ENCODE measurements around the gene REEP3. TPM values are rescaled to one million over a fixed set of nuclear protein-coding genes. Genes with fewer than 3 reads are reported as not detected.
"Not testable (repeated sequence)": the region's sequence is repeated elsewhere in the genome, so short reads cannot be mapped to it uniquely, and the experiment has no call there.

Gene REEP3
- total RNA-seq, 1 experiment from 2014 or later, result 18.5 TPM

DNA sequence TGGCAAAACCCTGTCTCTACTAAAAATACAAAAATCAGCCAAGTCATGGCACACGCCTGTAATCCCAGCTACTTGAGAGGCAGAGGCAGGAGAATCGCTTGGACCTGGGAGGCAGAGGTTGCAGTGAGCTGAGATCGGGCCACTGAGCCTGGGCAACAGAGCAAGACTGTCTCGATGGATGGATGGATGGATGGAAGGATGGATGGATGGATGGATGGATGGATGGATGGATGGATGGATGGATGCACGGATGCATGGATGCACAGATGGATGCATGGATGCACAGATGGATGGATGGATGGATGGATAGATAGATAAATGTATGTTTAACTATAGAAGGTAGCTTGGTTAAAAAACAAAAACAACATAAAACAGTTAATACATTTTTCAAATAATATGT is 20.6 kb upstream of the REEP3 start:
- not testable (repeated sequence) for H3K4me3 ChIP-seq, DNase-seq, H3K36me3 ChIP-seq, H3K27me3 ChIP-seq, H3K9me3 ChIP-seq

DNA sequence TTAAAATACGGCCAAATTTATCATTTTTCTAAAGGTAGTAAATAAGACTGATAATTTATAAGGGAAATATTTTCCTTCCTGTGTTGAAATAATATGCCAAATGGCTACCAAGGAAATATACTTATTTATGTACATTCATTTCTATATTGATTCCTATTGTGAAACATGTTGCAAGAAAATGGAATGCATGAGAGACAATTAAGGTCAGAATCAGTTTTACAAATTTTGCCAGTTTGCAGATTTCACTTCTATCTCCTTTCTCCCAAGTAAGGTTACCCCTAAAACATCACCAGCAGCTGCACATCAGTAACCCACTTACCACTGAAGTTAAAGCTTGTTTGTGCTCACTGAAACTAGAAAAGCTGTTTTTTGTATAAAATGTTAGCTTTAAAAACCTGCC is 19.2 kb upstream of the REEP3 start:
- H3K36me3 ChIP-seq, result no peaks in the 10 kb centered on the region
- H3K4me3 ChIP-seq, result no peak overlapping the region
- no peak for DNase-seq
- H3K27me3 ChIP-seq, result no peaks in the 10 kb centered on the region
- no peaks in the 10 kb centered on the region for H3K9me3 ChIP-seq

GRCh38 chr10:63502832-63503231 is 18.4 kb upstream of the REEP3 start:
- no peaks in the 10 kb centered on the region for H3K9me3 ChIP-seq
- DNase-seq, result no peak
- H3K27me3 ChIP-seq, result no peaks in the 10 kb centered on the region
- H3K4me3 ChIP-seq, result no peak overlapping the region
- H3K36me3 ChIP-seq, result no peaks in the 10 kb centered on the region

DNA sequence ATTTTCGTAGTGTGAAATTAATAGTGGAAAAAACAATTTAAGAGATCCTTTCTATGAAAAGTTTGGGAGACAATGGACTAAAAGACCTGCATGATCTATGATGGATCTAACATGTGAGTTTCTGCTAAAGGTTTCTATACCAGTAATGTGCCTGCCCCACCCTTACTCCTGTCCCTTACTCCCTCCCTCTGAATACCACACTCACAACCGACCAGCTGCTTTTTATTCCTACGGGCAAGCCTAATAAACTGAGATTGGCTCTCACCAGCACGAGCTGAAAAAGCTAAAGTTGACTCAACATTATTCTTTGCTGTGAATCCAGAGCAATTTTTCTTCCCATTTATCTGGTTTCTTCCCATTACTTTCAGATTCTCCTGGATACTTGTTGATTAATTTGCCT is 17.8 kb upstream of the REEP3 start:
- no peak for DNase-seq
- no peaks in the 10 kb centered on the region for H3K36me3 ChIP-seq
- no peaks in the 10 kb centered on the region for H3K9me3 ChIP-seq
- no peaks in the 10 kb centered on the region for H3K27me3 ChIP-seq
- H3K4me3 ChIP-seq, result no peak overlapping the region

DNA sequence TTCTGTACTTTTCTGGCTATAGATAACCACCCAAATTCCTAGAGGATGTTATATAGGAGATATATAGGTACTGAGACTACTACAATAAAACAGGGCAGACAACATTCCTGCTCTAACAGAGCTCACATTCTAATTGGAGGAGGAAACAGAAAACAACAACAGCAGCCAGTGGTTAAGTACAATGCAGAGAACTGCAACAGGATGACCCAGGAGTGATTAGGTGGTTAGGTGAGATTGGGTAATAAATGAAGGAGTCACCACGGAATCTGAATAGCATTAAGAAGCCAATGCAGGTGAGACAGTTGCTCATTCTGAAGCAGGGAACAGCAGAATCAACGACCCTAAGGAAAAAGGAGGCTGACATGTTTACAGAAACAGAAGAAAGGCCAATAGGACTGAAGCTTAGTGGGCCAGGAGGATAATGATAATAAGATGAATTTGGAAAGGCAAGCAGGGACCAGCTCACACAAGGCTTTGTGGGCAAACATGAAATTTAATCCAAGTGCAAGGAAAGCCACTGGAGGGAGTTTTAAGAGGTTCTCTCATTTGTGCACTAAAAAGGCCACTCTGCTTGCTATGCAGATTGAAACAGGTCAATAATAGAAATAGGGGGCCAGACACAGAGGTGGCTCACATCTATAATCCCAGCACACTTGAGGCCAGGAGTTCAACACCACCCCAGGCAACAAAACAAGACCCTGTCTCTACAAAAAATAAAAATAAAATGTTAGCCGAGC is 16.9 kb upstream of the REEP3 start:
- Histone ChIP-seq H3K36me3 (no peaks in the 10 kb centered on the region), H3K4me3 (no peak overlapping the region), H3K27me3 (no peaks in the 10 kb centered on the region), H3K9me3 (no peaks in the 10 kb centered on the region)
- DNase-seq, result no peak

DNA sequence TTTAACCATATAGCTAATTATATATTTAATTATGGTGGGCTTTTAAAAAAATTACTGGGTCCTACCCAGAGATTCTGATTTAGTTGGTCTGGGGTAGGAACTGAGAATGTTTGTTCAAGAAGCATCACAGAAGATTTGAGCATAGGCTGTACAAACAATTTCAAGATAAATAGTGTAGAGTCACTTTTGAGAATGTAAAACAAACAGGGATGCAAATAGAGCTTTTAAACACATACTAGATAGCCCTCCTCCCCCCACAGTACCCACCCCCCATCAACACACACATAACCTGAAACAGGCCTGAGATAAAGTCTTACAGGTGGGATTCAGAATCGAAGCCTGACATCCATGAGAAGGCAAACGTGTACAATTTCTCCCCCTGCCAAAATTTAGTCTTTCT is 15.6 kb upstream of the REEP3 start:
- no peak for DNase-seq
- Histone ChIP-seq H3K4me3 (no peak overlapping the region), H3K9me3 (no peaks in the 10 kb centered on the region; the same call in 1 of the 2 replicates), H3K27me3 (no peaks in the 10 kb centered on the region), H3K36me3 (peaks cover 2% of the 10 kb centered on the region; the same call in 1 of the 2 replicates)

DNA sequence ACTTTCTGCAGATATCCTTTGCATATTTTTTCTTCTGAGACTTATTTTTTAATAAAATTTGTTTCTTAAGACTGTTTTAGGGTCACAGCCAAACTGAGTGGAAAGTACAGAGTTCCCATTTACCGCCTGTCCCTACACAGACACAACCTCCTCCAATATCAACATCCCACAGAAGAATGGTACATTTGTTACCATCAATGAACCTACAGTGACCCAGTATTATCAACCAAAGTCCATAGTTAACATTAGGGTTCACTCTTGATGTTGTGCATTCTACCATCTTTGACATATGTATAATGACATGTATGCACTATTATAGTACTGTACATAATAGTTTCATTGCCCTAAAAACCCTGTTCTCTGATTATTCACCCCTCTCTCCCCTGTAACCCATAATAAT is 14.6 kb upstream of the REEP3 start:
- DNase-seq, result no peak
- peaks cover 6% of the 10 kb centered on the region; the same call in 1 of the 2 replicates for H3K36me3 ChIP-seq
- H3K4me3 ChIP-seq, result no peak overlapping the region
- H3K9me3 ChIP-seq, result no peaks in the 10 kb centered on the region; the same call in 1 of the 2 replicates
- no peaks in the 10 kb centered on the region for H3K27me3 ChIP-seq

DNA sequence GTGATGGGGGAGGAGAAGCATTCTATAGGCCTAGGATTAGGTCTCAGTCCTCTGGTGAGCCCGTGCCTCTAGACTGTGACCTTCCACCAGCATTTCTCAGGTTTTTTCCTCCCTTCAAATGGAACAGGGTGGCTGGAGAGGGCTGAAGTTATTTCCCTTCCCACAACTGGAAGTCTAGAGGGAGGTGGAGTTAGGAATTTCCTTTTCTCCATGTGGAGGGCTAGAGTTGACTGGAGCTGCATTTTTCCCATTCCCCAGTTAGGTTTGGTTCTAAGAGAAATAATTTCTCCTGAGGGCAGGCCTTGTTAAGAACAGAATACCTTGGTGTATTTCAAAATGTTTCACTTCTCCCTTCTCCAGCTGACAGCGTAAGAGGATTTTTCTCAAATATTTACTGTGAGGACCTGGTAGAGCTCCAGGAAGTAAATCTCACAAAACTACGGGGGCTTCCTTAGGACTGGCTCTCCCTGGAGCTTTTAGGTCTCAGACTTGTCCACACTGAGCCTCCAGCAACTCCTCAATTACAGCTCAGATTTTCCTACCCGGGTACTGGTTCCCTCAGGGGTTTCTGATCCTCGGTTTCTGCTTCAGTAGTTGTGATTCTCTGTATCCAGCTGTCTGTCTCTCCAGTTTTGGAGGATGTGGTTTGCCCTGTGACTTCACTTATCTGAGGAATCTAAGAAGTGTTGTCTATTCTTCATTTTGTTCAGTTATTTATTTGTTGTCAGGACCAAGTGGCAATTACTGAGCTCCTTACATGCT is 6.0 kb upstream of the REEP3 start:
- no peak overlapping the region for H3K4me3 ChIP-seq
- H3K36me3 ChIP-seq, result peaks cover 23% of the 10 kb centered on the region
- DNase-seq, result no peak
- peaks cover 24% of the 10 kb centered on the region for H3K9me3 ChIP-seq
- no peaks in the 10 kb centered on the region for H3K27me3 ChIP-seq

DNA sequence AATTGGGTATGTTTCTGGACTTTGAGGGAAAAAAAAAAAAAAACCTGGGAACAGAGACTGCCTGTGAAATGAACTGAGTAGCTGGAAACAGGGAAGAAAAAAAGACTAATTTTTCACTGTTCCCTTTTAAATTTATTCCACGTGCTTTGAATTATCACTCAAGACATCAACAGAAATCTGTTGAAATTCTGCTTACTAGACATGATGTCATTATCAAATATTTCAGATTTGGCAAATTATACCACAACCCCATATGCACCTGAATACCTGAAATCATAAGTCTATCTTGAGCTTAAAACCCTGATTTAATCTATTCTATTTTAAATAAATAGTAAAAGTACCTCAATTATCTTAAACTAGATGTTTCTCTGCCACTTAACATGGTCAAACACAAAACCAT is 5.0 kb upstream of the REEP3 start:
- H3K4me3 ChIP-seq, result no peak overlapping the region
- peaks cover 32% of the 10 kb centered on the region for H3K9me3 ChIP-seq
- peaks cover 24% of the 10 kb centered on the region for H3K36me3 ChIP-seq
- no peak for DNase-seq
- H3K27me3 ChIP-seq, result no peaks in the 10 kb centered on the region

GRCh38 chr10:63518690-63519288 is 2.4 kb upstream of the REEP3 start:
- Histone ChIP-seq H3K4me3 (no peak overlapping the region), H3K36me3 (peaks cover 27% of the 10 kb centered on the region), H3K27me3 (no peaks in the 10 kb centered on the region), H3K9me3 (peaks cover 29% of the 10 kb centered on the region)
- no peak for DNase-seq

DNA sequence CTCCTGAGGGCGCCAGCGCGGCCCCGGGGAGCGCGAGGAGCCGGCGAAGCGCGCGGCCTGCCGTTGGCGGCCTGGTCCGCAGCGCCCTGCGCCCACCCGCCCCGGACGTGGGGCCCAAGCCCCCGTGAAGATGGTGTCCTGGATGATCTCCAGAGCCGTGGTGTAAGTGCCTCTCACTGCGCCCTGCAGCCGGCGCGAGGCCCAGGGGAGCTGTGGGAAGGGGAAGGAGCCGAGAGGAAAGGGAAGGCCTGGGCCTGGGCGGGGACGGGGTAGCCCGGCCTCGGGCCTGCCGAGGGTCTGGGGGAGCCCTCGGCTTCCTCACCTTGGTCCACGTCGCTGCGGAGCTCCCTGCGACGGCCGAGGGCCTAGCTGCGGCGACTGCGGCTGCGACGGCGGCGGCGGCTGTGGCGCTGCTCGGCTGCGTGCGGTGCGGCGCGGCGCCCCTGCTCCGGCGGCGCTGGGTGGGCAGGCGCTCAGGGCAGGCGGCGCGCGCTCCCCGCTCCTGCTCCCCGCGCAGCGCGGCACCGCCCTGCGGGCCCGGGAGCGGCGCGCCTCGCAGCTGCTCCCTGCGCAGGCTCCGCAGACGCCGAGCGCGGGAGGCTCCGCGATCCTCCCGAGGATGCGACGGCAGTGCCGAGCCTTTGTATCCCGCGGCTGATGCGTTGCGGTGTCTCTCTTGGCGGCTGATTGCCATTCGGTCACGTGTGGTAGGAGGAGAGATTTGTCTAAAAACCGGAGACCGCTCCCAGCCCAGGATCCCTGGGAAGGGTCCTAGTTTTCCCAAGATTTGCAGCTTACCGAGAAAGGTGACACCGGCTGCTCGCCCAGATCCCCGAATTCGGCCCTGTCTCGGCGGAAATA is 445 bp downstream of the REEP3 start:
- Histone ChIP-seq H3K36me3 (peaks cover 24% of the 10 kb centered on the region), H3K27me3 (no peaks in the 10 kb centered on the region)
- peak; percentile 74 for DNase-seq

GRCh38 chr10:63522277-63522687 is 1.1 kb downstream of the REEP3 start:
- Histone ChIP-seq H3K4me3 (peak overlapping the region; percentile 64), H3K36me3 (peaks cover 24% of the 10 kb centered on the region), H3K9me3 (peaks cover 21% of the 10 kb centered on the region), H3K27me3 (no peaks in the 10 kb centered on the region)
- DNase-seq, result no peak

More for the DNA sequence above, 445 bp downstream of the REEP3 start:
- Histone ChIP-seq H3K9me3 (peaks cover 25% of the 10 kb centered on the region), H3K4me3 (peak overlapping the region; percentile 64)

- Histone ChIP-seq H3K9me3 (peaks cover 21% of the 10 kb centered on the region), H3K27me3 (no peaks in the 10 kb centered on the region), H3K4me3 (peak overlapping the region; percentile 64), H3K36me3 (peaks cover 24% of the 10 kb centered on the region)
- no peak for DNase-seq
Measured at GRCh38 chr10:63522995-63523394, 1.8 kb downstream of the REEP3 start.

GRCh38 chr10:63525021-63525420 is 3.8 kb downstream of the REEP3 start:
- Histone ChIP-seq H3K9me3 (peaks cover 9% of the 10 kb centered on the region), H3K4me3 (no peak overlapping the region), H3K27me3 (no peaks in the 10 kb centered on the region), H3K36me3 (peaks cover 28% of the 10 kb centered on the region)
- no peak for DNase-seq

GRCh38 chr10:63527401-63527800 is 6.2 kb downstream of the REEP3 start:
- H3K4me3 ChIP-seq, result no peak overlapping the region
- peaks cover 23% of the 10 kb centered on the region for H3K36me3 ChIP-seq
- DNase-seq, result no peak
- H3K9me3 ChIP-seq, result no peaks in the 10 kb centered on the region
- H3K27me3 ChIP-seq, result no peaks in the 10 kb centered on the region

DNA sequence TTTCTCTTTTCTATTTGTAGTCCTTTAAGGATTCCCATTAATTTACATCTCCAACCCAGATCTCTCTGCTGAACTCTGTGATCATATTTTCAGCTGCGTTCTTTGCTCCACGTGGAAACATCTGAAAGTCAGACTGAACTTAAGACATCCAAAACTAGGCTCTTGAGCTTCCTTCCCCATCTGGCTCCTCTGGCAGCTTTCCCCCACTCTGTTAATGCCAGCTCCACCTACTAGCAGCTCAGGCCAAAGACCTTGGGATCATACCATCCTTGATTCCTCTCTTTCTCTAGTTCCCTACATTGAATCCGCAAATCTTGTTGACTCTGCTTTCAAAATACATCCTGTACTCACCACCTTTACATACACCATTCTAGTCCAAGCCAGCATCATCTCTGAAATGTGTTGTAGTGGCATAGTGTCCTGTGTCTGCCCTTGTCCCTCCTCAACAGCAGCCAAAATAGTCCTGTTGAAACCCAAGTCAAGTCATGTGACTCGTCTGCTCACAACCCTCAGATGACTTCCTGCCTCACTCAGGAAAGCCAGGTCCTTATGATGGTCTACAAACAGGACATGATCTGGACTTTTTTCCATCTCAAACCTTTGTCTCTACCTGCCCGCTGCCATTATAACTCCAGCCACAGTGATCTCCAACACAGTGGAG is 7.0 kb downstream of the REEP3 start:
- Histone ChIP-seq H3K36me3 (peaks cover 20% of the 10 kb centered on the region), H3K27me3 (no peaks in the 10 kb centered on the region), H3K9me3 (no peaks in the 10 kb centered on the region), H3K4me3 (no peak overlapping the region)
- no peak for DNase-seq

Data from MG63 (cell line).